ENCODE data around the gene POLR3GL.

Gene POLR3GL

GRCh38 chr1:145978854-145979745, 14.6 kb downstream of the POLR3GL start:
- H3K27ac ChIP-seq (ENCODE audit: low read length) = peak overlapping the region; percentile 88
- peak; percentile 86 for DNase-seq
- H3K4me3 ChIP-seq (ENCODE audit: low read depth in 1 of 2, low read length in 2 of 2) = peak overlapping the region in 1 of 2 experiments; percentile 10; a peak in 2 of 4 replicates

GRCh38 chr1:145979746-145980456, 15.4 kb downstream of the POLR3GL start:
- ATAC-seq (ENCODE audit: insufficient read depth, low read depth) (no peak), DNase-seq (no peak)
- Histone ChIP-seq H3K9me3 (ENCODE audit: insufficient read depth, low read length, severe bottlenecking) (no peaks in the 10 kb centered on the region), H3K27me3 (ENCODE audit: insufficient read depth, low read length, poor library complexity) (no peaks in the 10 kb centered on the region), H3K79me2 (ENCODE audit: insufficient read depth, low read length) (no peaks in the 10 kb centered on the region), H3K4me1 (ENCODE audit: insufficient read depth, low read length) (peaks cover 39% of the 10 kb centered on the region), H3K27ac (ENCODE audit: low read length) (peak overlapping the region; percentile 88), H3K4me3 (ENCODE audit: low read depth in 1 of 2, low read length in 2 of 2) (0 out of 4 replicates have a peak overlapping the region, but pooled peaks of 1 of the 2 experiments have one; percentile 2), H4K20me1 (ENCODE audit: insufficient read depth, low read length) (no peaks in the 10 kb centered on the region), H3K9ac (ENCODE audit: low read depth, low read length) (peak overlapping the region; percentile 32; the same call in 1 of the 2 replicates), H3K4me2 (ENCODE audit: insufficient read depth, low read length) (peak overlapping the region; percentile 60; the same call in 1 of the 2 replicates), H2AFZ (ENCODE audit: low read depth, low read length) (peak overlapping the region; percentile 27), H3K36me3 (ENCODE audit: insufficient read depth, low read length) (peaks cover 7% of the 10 kb centered on the region; the same call in 1 of the 2 replicates)
- no peak for TF ChIP-seq EZH2 (IDR thresholded peaks at IDR 0.05; ENCODE audit: borderline replicate concordance, low read depth, low read length, severe bottlenecking)
- TF ChIP-seq, protein P1, sequence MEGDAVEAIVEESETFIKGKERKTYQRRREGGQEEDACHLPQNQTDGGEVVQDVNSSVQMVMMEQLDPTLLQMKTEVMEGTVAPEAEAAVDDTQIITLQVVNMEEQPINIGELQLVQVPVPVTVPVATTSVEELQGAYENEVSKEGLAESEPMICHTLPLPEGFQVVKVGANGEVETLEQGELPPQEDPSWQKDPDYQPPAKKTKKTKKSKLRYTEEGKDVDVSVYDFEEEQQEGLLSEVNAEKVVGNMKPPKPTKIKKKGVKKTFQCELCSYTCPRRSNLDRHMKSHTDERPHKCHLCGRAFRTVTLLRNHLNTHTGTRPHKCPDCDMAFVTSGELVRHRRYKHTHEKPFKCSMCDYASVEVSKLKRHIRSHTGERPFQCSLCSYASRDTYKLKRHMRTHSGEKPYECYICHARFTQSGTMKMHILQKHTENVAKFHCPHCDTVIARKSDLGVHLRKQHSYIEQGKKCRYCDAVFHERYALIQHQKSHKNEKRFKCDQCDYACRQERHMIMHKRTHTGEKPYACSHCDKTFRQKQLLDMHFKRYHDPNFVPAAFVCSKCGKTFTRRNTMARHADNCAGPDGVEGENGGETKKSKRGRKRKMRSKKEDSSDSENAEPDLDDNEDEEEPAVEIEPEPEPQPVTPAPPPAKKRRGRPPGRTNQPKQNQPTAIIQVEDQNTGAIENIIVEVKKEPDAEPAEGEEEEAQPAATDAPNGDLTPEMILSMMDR (IDR thresholded peaks at IDR 0.05; ENCODE audit: borderline replicate concordance, extremely low read depth, low read length, poor library complexity, severe bottlenecking) = no peak

More at GRCh38 chr1:145978854-145979745, 14.6 kb downstream of the POLR3GL start:
- Histone ChIP-seq H3K9me3 (ENCODE audit: insufficient read depth, low read length, severe bottlenecking) (no peaks in the 10 kb centered on the region), H3K36me3 (ENCODE audit: insufficient read depth, low read length) (peaks cover 7% of the 10 kb centered on the region; the same call in 1 of the 2 replicates), H3K27me3 (ENCODE audit: insufficient read depth, low read length, poor library complexity) (no peaks in the 10 kb centered on the region), H3K9ac (ENCODE audit: low read depth, low read length) (peak overlapping the region; percentile 32), H3K4me2 (ENCODE audit: insufficient read depth, low read length) (peak overlapping the region; percentile 60), H2AFZ (ENCODE audit: low read depth, low read length) (peak overlapping the region; percentile 28), H3K79me2 (ENCODE audit: insufficient read depth, low read length) (no peaks in the 10 kb centered on the region), H4K20me1 (ENCODE audit: insufficient read depth, low read length) (no peaks in the 10 kb centered on the region), H3K4me1 (ENCODE audit: insufficient read depth, low read length) (peaks cover 39% of the 10 kb centered on the region)
- ATAC-seq (ENCODE audit: insufficient read depth, low read depth) = peak; percentile 88
- TF ChIP-seq, protein P1 (IDR thresholded peaks at IDR 0.05; ENCODE audit: borderline replicate concordance, extremely low read depth, low read length, poor library complexity, severe bottlenecking) = peak; percentile 59
- TF ChIP-seq EZH2 (IDR thresholded peaks at IDR 0.05; ENCODE audit: borderline replicate concordance, low read depth, low read length, severe bottlenecking) = no peak

DNA sequence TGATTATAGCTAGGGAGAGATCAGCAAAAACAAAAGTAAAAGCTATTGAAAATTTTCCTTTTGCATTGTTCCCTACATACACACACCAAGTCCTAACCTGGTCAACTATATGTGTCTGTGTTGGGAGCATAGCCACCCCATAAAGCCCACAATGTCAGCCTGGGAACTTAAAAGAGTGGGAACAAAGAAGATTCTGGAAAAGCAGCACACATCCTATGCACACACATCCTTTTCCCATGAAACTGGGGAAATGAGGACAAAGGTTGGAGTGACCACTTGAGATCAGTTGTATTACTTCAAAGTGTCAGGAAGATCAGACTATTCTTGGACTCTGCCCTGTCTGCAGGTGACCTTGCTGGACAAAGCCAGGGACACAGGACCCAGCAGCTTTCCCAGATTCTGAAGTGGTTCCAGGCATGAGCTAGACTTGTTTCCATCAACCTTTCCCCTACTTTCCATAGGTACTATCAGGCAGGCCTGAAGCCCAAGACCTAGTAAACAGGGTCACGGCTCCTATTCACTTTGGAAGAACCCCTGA, 16.0 kb downstream of the POLR3GL start:
- H2AFZ ChIP-seq (ENCODE audit: low read depth, low read length) = no peak overlapping the region
- no peak for DNase-seq
- peak overlapping the region; percentile 88 for H3K27ac ChIP-seq (ENCODE audit: low read length)
- TF ChIP-seq, protein P1 (IDR thresholded peaks at IDR 0.05; ENCODE audit: borderline replicate concordance, extremely low read depth, low read length, poor library complexity, severe bottlenecking) = no peak
- TF ChIP-seq EZH2 (IDR thresholded peaks at IDR 0.05; ENCODE audit: borderline replicate concordance, low read depth, low read length, severe bottlenecking) = no peak
- H3K9ac ChIP-seq (ENCODE audit: low read depth, low read length) = no peak overlapping the region; the same call in 1 of the 2 replicates
- no peak for ATAC-seq (ENCODE audit: insufficient read depth, low read depth)
- no peak overlapping the region for H3K4me3 ChIP-seq (ENCODE audit: low read depth in 1 of 2, low read length in 2 of 2)
- no peak overlapping the region for H3K4me2 ChIP-seq (ENCODE audit: insufficient read depth, low read length)
- no peaks in the 10 kb centered on the region for H3K27me3 ChIP-seq (ENCODE audit: insufficient read depth, low read length, poor library complexity)
- H4K20me1 ChIP-seq (ENCODE audit: insufficient read depth, low read length) = no peaks in the 10 kb centered on the region
- H3K36me3 ChIP-seq (ENCODE audit: insufficient read depth, low read length) = peaks cover 7% of the 10 kb centered on the region; the same call in 1 of the 2 replicates
- no peaks in the 10 kb centered on the region for H3K9me3 ChIP-seq (ENCODE audit: insufficient read depth, low read length, severe bottlenecking)
- no peaks in the 10 kb centered on the region for H3K79me2 ChIP-seq (ENCODE audit: insufficient read depth, low read length)
- peaks cover 43% of the 10 kb centered on the region for H3K4me1 ChIP-seq (ENCODE audit: insufficient read depth, low read length)
